NB4 (cell line): Measurements from ENCODE around the gene TM4SF1.

Experiments used
- DNase-seq: peaks from one replicate; pipeline ENCODE4 v3.0.0; 2010; ENCODE audit warnings: low read depth
- H3K4me3 ChIP-seq: one replicate; pipeline ENCODE4 v1.5.1; 2011; ENCODE audit warnings: mild to moderate bottlenecking, low read depth, low read length, moderate library complexity
- CTCF ChIP-seq: IDR thresholded peaks from one replicate; pipeline ENCODE4 v1.5.1; 2012; ENCODE audit warnings: low read depth, low read length
- MYC ChIP-seq: IDR thresholded peaks from 2 replicates; pipeline ENCODE4 v1.6.1; 2011; ENCODE audit warnings: low read depth, low read length
- POLR2A ChIP-seq: IDR thresholded peaks from 2 replicates; pipeline ENCODE4 v1.6.1; 2011; ENCODE audit warnings: mild to moderate bottlenecking; ENCODE audit not compliant: insufficient read length; ENCODE audit errors: extremely low read depth
- TF ChIP-seq, protein P1 (sequence below): IDR thresholded peaks from 2 replicates; pipeline ENCODE4 v1.6.1; 2011; ENCODE audit warnings: low read depth, low read length

Gene TM4SF1

DNA sequence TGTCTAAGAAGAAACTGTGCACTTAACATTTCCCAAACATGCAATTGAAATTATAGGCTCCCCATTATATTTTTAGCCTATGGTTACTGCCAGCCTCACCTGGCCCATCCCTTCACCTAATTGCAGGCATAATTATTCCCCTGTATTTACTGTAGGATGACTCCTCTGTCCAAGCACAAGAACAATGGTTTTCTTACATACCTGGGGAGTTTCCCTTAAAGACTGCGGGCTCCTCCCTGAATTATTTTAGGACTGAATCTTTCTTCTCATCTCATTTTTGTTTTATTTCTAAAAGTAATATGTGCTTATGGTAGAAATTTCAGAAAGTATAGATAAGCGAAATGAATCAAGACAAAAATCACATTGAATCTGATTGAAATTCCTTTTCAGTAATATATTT lies 11.4 kb downstream of the TM4SF1 start:
- H3K4me3 ChIP-seq = no peak overlapping the region
- no peak for TF ChIP-seq CTCF
- no peak for TF ChIP-seq MYC
- TF ChIP-seq, protein P1, sequence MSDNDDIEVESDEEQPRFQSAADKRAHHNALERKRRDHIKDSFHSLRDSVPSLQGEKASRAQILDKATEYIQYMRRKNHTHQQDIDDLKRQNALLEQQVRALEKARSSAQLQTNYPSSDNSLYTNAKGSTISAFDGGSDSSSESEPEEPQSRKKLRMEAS = no peak
- no peak for TF ChIP-seq POLR2A
- no peak for DNase-seq

GRCh38 chr3:149364624-149365023 lies 12.8 kb downstream of the TM4SF1 start:
- TF ChIP-seq POLR2A (no peak), MYC (no peak), CTCF (no peak)
- TF ChIP-seq, protein P1 = no peak
- no peak for DNase-seq
- no peak overlapping the region for H3K4me3 ChIP-seq

GRCh38 chr3:149363053-149363452 lies 14.4 kb downstream of the TM4SF1 start:
- H3K4me3 ChIP-seq = no peak overlapping the region
- TF ChIP-seq CTCF = no peak
- TF ChIP-seq, protein P1 = no peak
- no peak for TF ChIP-seq POLR2A
- no peak for TF ChIP-seq MYC
- DNase-seq = no peak

DNA sequence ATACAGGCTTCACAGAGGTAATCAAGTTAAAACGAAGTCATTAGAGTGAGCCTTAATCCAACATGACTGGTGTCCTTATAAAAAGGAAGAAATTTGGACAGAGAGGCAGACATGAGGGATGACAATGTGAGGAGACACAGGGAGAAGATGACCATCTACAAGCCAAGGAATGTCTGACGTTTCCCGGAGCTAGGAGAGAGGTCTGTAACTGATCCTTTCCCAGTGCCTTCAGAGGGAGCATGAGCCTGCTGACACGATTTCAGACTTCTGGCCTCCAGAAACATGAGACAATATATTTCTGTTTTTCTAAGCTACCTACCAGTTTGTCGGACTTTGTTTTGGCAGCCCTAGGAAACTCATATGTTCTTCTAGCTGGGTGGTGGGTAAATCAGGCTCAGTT lies 15.1 kb downstream of the TM4SF1 start:
- DNase-seq = no peak
- no peak overlapping the region for H3K4me3 ChIP-seq
- TF ChIP-seq CTCF = no peak
- TF ChIP-seq, protein P1 = no peak
- TF ChIP-seq POLR2A = no peak
- no peak for TF ChIP-seq MYC

DNA sequence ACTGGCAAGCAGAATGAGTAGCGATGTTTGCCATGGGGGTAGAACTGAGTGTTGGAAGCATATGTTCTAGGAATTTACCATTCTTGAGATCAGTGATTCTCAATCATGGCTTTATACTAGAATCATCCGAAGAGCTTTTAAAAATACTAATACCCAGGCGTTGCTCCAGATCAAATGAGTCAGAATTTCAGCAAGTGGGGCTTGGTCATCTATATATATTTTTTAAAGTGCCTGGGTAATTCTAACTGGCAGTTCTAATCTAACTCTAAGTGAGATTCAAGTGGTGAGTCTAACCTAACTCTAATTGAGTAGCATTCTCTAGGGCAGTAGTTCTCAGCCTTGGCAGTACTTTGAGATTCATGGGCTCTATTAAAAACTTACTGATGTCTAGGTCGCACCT lies 20.8 kb downstream of the TM4SF1 start:
- no peak overlapping the region for H3K4me3 ChIP-seq
- no peak for TF ChIP-seq MYC
- TF ChIP-seq CTCF = no peak
- TF ChIP-seq, protein P1 = no peak
- TF ChIP-seq POLR2A = no peak
- DNase-seq = no peak
